Left kidney (tissue), 2 donors: ENCODE data around the gene CPNE8. TPM values are rescaled to one million over a fixed set of nuclear protein-coding genes. Genes with fewer than 3 reads are reported as not detected.

ENCODE experiments used
- DNase-seq: peaks from one replicate; pipeline ENCODE4 v3.0.0-alpha.2; 2013
- polyA plus RNA-seq: library from polyadenylated mRNA; unstranded; fragments of 120-200 nt; gene quantifications from one replicate; pipeline ENCODE4 v1.2.1, GENCODE V29; 2013; ENCODE audit not compliant: insufficient read length

CPNE8 gene
- polyA plus RNA-seq, 1 donor: 15.0 TPM

GRCh38 chr12:38638401-38638800 lies 267.0 kb downstream of the CPNE8 start:
- DNase-seq: no peak

GRCh38 chr12:38633511-38633910 lies 271.9 kb downstream of the CPNE8 start:
- DNase-seq: peak; percentile 17

- no peak for DNase-seq
Measured at GRCh38 chr12:38629064-38629463, 276.3 kb downstream of the CPNE8 start.

- no peak for DNase-seq
Measured at GRCh38 chr12:38628288-38628687, 277.1 kb downstream of the CPNE8 start.

- no peak for DNase-seq
Measured at GRCh38 chr12:38625306-38625705, 280.1 kb downstream of the CPNE8 start.

GRCh38 chr12:38614171-38614570 lies 291.2 kb downstream of the CPNE8 start:
- DNase-seq: no peak

GRCh38 chr12:38610808-38611350 lies 294.5 kb downstream of the CPNE8 start:
- no peak for DNase-seq

- no peak for DNase-seq
Measured at GRCh38 chr12:38607295-38607694, 298.1 kb downstream of the CPNE8 start.
